HG02678 (cell line): ENCODE results near the gene COL4A2.

ENCODE experiments used
- ATAC-seq: cut with Tn5 transposase; IDR thresholded peaks from one replicate; pipeline ENCODE4 v1.9.1; 2021; ENCODE audit warnings: mild to moderate bottlenecking, moderate library complexity; ENCODE audit not compliant: unreplicated experiment

Gene COL4A2

DNA sequence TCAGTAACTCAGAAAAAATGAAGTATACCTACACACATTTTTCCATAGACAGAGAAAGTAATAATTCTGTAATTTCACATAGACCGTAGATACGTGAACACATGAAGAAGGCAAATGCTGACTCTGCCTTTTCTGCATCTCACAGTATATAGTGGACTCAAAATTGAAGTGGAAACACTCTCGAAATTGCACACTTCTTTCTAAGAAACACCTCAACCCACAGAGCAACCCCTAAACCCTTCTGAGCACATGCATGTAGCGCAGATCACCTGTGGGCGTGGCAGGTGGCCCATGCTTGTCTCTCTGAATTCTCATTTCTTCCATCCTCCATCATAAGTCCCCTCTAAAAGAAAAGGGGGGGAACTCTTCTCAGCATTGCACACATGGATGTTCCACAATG lies 34.9 kb upstream of the COL4A2 start:
- ATAC-seq: no peak

DNA sequence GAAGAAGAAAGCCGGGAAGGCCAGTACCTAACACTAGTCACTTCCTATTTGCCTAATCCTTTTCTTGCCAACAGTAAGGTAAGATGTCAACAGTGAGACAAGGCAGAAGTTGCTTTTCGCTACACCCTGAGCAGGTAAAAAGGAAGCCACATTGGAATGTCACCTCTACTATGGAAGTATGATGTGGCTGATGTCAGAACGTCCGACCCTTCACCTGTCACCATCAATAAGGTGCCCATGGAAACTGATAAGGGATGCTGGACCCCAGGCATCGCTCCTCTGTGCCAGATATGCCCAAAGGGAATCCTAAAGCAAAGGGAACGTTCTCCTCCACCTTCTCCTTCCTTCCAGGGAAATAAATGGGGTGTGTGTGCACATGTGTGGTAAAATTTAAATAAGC lies 34.4 kb upstream of the COL4A2 start:
- no peak for ATAC-seq

DNA sequence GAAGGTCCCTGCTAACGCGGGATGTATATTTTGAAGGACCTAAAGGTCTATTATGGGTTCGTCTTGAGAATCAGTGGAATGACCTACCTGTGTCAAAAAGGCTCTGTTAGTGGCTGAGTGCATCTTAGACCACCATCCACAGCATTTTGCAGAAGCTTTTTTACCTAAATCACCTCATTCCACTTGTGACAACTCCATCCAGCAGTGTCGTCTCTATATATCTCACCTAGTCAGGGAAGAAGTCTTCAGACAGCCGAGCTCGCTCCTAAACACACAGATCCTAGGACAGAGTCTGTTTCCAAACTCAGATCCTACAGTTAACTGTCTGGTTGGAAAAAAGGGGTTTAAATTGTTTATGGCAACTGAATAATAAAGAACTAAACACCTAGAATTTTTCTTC lies 33.8 kb upstream of the COL4A2 start:
- no peak for ATAC-seq

DNA sequence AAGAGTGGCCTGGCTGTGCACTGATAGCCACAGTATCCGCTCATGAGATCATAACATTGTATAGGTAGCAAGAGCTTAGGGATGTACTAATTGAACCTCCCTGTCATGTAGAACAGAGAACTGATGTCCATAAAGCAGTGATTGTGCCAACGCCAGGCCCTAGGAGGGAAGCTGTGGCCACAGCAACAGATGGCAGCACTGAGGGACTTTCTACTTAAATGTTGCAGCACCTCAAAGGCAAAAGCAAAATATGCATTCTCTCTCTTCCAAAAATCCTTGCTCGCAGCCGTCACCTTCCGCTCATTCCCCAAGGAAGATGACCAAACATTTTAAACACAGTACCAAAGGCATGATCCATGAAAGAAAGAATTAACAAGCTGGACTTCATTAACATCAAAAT lies 32.4 kb upstream of the COL4A2 start:
- ATAC-seq: no peak

DNA sequence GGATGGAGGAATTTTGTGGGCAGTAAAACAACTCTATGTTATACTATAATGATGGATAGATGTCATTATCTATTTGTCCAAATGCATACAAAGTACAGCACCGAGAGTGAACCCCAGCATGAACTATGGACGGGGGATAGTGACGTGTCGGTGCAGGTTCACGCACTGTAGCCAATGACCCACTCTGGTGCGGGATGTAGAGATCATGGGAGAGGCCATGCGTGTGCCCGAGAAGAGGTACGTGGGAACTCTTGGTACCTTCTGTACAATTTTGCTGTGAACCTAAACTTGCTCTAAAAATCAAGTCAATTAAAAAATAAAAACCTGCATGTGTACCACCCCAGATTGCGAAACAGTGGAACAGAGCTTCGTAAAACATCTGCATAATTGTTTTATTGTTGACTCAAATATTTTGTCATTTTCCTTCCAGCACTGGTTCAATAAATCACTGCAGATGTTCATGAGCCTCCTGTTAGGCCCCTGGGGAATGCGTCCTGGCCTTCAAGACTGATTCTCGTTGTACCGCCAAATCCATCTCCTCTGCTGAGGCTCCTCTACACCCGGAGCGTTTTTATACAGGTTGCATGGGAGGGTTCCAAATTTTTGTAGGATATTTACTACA lies 31.0 kb upstream of the COL4A2 start:
- no peak for ATAC-seq

DNA sequence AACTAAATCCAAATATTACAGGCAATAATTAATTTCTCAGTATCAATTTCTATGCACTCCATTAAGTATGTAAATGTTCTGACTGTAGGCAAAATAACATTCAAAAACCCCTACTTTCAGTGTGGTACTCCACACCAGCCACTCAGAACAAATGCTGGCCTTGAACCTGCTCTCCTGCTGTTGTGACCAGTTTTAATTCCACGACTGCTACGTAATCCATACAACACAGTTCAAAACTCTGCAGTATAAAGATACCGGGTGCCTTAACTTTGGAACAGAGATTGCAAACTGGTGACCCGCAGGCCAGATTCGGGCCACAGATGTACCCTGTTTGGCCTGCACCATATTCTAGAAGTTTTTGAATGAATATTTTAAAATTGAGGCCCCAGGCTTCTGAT lies 30.5 kb upstream of the COL4A2 start:
- ATAC-seq: no peak

DNA sequence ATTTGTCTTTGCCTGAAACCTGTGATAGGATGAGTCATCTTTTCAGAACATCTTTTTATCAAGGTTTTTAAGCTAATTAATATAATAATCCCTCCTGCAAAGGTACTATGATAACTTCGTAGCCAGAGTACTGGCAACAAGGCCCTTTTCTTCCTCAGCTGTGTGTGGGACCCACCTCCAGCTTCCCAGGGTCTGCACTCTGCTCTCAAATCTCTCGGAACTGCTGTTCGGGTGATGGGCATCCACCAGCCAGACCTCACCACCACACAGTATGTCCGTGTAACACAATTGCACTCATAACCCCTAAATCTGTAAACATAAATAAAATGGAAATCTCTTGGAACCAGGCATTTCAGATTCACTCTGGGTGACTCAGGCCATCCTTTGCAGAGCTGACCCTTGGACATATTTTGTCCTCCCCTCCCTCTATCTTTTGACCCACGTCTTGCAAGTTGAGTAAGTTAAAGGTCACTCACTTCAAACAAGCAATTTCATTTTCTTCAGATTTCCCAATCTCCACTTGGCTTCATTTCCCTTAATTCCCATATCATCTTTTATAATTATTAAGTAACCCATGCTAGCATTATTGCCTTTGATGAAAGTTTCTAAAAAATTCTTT lies 29.6 kb upstream of the COL4A2 start:
- no peak for ATAC-seq

DNA sequence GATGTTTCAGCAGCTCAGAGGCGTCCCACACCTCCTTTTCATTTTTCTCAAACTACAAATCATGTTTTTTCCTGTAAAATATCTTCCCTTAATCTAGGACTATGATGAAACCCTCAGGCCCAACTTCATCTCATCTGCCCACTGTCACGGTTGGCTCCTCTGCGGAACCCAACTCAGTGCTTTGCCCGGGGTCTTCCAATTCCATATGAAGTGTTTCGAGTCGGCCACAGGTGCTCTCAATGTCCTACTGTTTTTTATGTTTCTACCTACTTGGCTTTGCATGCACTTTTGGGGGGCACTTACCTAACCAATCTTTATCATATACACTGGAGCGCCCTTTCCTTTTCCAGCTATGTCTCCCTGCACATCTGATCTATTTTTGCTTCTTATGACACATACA lies 28.2 kb upstream of the COL4A2 start:
- no peak for ATAC-seq

DNA sequence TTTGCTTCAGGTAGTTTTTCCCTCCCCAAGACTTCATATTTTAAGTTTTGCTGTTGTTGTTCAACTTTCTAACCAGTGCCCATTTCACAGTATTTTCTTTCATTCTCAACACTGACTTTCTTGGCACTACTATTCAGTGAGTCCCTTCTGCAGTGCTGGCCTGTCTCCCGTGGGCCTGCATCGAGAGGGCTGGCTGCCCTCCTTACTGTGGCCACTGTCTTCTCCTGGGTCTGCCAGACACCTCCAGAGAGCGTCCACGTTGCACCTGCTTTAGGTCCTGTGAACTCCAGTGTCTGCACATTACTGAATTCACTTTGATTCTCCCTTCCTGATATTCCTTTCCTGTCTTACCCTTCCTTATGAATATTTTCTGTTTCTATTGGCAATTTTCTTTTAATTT lies 27.4 kb upstream of the COL4A2 start:
- no peak for ATAC-seq

DNA sequence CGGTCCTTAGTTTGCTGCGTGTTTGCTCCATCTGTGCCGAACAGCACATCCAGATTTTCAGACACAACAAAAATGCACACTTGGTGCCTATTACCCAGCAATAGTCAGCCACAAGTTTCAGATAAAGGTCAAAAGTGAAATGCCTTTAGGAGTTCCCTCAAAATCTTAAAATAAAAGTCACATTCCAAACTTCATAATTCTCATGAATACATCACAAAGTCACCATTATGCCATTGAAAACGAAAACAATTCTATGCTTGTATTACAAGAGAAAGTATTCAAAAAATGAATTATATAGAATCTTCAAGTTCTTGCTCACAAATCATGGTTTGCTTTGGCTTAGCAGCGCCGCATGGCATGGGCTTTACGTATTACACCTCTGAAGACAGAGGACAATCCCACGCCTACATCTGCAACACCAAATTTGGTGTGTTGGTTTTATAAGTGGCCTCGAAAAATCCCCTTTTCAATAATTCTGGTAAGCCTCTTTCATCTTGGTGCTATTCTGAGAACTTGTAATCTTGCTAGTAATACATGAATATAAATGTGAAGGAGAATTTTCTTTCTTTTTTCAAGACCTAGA lies 26.8 kb upstream of the COL4A2 start:
- no peak for ATAC-seq

DNA sequence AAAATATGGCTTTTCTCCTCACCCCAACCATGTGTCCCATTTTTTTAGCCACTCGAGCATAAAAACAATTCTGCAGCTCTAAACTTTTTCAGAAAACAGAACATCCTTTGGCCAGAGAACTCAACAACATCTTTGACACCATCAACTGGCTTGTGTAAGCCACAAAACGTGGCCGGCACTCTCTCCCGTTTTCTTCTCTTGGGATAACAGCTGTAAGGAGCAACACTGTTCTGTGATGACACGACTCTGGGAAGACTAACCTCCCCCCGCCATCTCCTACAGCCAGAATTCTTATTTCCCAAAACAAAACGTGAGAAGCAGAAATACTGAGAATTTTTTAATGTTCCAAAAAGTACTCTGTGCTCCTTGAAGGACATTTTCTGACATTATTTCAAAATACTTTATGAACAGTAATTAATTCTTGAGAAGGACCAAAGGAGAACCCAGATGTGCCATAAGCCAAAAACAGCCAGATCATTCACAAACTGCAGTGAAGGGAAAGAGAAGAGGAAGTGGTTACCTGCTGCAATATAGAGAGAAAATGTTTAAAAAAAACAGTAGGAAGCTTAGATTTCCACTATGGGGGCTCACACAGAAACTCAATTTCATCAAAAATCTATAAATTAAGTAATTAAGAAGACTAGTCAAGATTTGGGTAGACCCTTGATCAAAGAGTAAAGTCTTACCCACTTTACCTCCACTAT lies 25.9 kb upstream of the COL4A2 start:
- no peak for ATAC-seq

DNA sequence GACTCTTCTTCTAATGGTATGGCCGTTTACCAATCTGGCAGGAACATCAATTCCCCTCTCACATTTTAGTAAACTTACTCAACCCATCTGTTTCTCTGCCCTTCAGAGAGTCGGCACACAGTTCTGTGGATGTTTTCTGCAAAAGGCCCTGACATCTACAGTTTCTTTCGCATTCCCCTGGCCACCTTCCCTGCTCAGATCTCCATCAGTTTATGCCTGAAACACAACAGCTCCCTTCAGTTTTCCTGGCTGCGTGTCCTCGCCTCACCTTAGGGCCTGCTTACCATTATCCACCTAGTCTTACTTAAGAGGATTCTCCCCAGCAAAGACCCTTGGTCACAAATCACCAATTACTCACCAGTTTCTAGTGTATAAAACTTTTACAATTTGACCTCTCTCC lies 25.3 kb upstream of the COL4A2 start:
- no peak for ATAC-seq

DNA sequence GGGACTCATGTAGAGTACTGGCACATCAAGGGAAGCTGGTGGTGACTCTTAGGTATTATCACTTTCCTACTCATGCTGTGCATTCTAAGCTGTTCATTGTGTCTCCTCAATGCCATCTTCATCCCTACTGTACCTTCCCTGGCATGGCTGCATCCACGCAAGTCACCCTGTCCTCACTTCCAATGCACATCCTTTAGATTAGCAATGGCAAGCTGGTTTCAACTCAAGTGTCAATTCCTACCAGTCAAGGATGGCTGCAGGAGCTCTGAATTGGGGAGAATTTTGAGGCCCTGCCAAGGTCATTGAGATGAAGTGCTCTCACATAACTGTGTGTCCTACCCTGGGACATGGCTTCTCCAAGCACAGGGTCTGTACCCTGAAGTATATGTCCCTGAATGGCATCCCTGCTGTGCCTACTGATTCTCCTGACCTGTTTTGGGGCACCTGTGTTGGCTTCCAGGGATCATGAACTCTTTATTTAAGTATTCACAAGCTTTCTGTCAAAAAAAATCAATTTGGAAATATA lies 24.7 kb upstream of the COL4A2 start:
- ATAC-seq: no peak

DNA sequence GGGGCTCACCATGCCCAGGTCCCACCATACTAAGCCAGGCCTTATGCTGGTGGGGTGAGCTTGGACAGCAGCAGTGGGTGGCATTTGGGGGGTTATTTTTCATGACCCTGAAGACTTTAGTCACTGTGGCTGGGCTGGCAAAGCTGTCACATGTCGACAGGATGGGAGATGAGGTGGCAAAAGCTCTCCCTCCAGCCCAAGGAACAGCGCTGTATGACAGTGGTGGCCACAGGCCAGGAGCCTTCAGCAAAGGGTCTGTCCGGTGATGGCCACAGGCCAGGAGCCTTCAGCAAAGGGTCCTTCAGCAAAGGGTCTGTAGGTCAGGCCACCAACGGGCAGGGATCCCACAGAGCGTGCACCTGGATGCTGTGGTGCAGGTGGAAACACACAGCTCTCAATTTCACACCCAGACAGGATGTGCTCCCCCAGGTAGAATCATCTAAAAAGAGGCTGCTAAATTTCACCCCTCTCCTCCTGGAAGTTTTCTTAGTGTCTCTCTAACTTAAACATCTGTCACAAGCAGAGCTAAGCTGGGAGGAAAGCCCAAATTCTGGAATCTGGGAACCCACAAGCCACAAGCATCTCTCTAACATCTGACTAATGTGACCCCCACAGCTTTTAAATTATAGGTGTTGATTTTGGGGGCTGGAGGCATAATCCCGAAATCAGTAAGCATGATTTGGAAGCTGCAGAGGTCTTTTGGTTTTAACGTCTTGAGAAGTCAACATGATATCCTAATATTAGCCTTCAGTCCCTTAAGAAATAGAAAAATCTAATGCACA lies 23.2 kb upstream of the COL4A2 start:
- ATAC-seq: no peak

DNA sequence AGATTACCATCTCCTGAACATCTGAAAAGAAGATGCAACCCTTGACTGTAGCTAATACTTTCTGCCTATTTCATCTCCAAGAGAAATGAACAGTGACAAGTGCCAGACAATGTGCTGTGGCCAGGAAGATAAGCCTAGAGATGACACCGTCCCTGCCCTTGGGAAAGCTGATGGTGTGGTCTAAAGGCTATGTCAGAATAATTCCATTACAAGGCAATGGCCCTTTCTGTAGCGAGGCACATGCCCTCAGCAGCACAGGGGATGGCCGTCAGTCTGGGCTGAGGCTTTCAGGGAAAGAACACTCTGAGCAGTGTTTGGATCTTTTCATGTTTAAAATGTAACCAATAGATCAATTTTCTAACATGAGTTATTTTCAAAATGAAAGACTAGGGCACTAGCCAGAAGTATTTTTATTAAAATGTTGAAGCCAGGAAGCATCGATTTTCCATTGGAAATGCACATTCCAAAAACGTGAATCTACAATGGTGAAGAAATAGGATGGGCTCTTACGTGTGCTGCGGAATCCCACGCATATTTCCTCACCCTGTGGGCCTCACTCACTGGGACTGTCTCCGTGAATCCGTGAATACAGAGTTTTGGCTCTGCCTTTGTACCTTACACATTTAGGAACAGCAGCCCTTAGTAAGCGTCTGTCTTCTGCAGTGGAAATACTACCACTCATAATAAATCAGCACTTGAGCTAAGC lies 22.2 kb upstream of the COL4A2 start:
- ATAC-seq: no peak

DNA sequence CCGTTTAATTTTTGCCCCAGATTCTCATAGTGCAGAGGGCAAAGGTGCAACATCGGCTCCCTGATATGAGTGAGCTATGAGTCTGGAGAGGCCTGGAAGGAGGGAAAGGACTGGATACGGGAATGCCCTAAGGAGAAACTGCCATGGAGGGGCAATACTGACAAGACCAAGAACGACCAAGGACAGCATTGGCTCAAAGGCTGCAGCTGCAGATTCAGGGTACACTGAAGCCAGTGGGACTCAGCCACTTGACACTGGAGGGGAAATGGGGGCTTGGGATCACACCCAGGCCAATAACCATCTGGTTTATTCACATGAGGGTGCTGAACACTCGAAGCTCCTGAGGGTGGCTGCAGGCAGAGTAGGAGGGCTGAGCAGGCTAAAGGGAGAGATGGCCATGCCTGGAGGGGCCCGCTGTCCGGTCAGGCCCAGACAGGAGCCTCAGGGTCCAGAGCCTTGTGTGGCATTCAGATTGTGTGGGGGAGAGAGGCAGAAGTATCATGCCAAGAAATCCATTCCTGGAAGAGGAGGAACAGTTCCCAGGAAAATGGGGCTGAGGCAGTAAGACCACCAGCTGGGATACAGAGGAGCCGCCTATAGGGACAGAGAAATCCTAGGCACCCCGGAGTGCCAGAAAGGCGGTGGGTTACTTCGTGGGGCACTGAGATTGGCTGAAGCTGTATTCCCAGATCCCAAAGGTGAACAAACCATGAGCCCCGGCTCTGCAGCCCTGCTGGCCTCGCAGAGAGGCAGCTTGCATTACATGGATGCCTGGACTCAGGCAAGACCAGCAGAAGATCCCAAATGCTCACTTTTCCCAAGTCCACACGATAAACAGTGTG lies 20.9 kb upstream of the COL4A2 start:
- no peak for ATAC-seq

DNA sequence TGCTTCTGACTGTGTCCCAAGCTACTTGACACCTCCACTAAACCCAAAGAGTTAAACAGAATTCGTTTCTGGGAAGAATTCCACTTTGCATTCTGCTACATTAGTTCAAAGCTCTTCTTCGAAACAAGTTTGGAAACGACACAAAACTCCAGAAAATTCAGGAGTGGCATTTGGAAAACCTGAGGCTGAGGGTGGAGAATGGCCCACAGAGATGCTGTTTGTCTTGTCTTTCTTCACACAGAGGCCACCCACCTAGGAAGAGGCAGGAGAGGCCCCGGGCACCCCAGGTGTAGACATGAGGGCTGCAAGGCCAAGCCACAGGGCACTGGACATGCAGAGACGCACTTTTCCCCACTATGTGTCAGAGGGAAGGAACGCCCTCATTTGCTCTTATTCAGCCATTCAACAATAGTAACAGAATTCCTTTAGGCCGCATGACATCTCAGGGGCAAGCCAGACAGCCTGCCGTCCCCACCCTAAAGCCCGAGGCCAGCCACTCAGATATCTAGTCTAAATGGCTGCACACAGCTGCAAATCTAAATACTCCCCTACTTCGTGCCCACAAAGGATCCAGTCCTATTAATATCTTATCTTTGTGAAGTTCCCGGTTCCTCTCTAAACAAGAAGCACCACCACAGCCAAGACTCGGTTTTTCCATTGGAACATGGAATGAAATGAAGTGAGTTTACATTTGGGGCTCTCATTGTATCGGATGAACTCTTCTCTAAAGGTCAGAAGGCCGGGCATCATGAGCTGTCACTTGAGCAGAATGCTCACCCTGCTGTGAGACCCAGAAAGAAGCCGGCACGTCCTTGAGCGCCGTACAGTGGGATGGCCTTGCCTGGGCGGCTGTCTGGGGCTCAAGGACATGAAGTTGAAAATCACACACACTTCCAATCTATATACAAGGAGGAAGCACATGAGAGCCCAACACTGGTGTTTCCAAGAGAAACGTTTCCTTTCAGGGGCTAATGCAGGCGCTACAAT lies 20.0 kb upstream of the COL4A2 start:
- no peak for ATAC-seq

DNA sequence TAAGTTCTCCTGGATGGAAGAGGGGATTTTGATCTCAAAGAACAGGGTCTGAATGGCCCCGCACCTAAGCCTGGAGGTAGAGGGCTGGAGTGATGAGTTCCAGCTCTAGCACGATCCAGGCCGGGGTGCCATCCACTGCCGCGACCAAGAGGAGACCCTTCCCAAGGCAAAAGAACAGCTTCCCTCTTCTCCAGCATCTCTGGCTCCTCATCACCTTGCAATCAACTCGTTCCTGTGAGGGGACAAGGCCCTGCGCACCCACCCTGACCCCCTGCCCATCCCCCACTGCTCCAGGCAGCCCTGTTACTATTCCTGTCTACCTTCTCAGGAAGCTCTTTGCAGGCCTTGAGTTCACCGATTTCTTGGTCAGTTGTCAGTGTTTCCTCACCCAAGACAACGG lies 17.9 kb upstream of the COL4A2 start:
- no peak for ATAC-seq
